Neutrophil (primary cell): ENCODE measurements around the gene GABPB2.

Source experiments
- H3K27ac ChIP-seq: fragments of 200-600 bp; sonication (generic); 2 replicates; pipeline ENCODE4 v1.5.1; 2016; ENCODE audit warnings: mild to moderate bottlenecking, moderate library complexity
- H3K27me3 ChIP-seq: fragments of 200-600 bp; sonication (generic); 2 replicates; pipeline ENCODE4 v1.6.0; 2016; ENCODE audit warnings: mild to moderate bottlenecking
- H3K36me3 ChIP-seq: fragments of 200-600 bp; sonication (generic); 2 replicates; pipeline ENCODE4 v1.5.1; 2017
- H3K4me1 ChIP-seq, 2 experiments: fragments of 200-600 bp in 1 of 2; sonication (generic) in 1 of 2; 1 replicate in 1 of 2; 2 replicates in 1 of 2; pipeline versions ENCODE4 v1.5.1 to v1.6.1; 2013 to 2016; ENCODE audit warnings: low read depth in 1 of 2, low read length in 1 of 2, mild to moderate bottlenecking in 1 of 2, moderate library complexity in 1 of 2; ENCODE audit not compliant: control insufficient read depth in 1 of 2, insufficient read depth in 1 of 2
- H3K4me3 ChIP-seq, 2 experiments: fragments of 200-600 bp in 1 of 2; sonication (generic) in 1 of 2; 1 replicate in 1 of 2; 2 replicates in 1 of 2; pipeline ENCODE4 v1.5.1; 2013 to 2016; ENCODE audit warnings: low read depth in 1 of 2, low read length in 1 of 2, mild to moderate bottlenecking in 1 of 2, moderate library complexity in 1 of 2
- H3K9me3 ChIP-seq: fragments of 200-600 bp; sonication (generic); 2 replicates; pipeline ENCODE4 v1.5.1; 2016
- CTCF ChIP-seq: fragments of 200-600 bp; sonication (generic); IDR thresholded peaks from 2 replicates; pipeline ENCODE4 v1.5.1; 2016; ENCODE audit warnings: antibody characterized with exemption

Gene GABPB2

DNA sequence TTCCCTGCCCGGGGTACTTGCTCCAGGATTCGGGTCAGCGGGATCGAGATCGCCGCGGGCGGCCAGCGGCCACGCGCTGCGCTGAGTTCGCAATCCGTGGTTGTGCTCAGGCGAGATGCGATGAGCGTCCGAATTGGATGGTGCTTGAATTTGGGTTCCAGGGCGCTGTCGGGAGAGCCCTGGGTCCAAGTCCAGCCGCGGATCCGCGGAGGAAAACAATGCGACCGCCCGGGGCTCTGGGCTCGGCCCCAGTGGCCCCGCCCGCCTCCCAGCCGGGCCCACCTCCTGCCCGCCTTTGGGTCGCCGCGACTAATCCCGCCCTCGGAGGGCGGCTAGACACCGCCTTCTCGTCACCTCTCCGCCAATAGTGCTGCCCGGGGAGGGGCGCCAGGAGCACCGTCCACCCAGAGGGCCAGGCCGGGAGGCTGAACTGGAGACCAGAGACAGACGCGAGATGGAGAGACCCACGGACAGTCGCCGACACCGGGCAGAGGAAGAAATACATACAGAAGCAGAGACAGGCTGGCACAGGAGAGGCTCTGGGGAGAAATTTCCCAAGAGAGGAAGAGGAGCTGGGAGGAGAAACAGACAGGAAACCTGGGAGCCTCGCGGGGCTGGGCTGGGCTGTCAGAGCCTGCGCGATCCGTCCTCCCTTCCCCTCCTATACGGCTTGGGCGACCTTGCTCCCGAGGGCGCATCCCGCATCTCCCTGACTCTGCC lies 76.0 kb downstream of the GABPB2 start, which contains the start of gene SEMA6C:
SEMA6C (minus strand) TSS at position 220 of the 720 bp plus-strand sequence. CDS start 4,010 bp downstream, outside the sequence.
- Histone ChIP-seq H3K27me3 (peaks cover 58% of the 10 kb centered on the region), H3K27ac (peak within 1 kb of the TSS; percentile 45), H3K9me3 (no peaks in the 10 kb centered on the region), H3K36me3 (no peaks in the 10 kb centered on the region), H3K4me3 (peak within 1 kb of the TSS; percentile 78 to 99), H3K4me1 (peaks cover 16 to 23% of the 10 kb centered on the region in 2 experiments)
- TF ChIP-seq CTCF = peak; percentile 40

DNA sequence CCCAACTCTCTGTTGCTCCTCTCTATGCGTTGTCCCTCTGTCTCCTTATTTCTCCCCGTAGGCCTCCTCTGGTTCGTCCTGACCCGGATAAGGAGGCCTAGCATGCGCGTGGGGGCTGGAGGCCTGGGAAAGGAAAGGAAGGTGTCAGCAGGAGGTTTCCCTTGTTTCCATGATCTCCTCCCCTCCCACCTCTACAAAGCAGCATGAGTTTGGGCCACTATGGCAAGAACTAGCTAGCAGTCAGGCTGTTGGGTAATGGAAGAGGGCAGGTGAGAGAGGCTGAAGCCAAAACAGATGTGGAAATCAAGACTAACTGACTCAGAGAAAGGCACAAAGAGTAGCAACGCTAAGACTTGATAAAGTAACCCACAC lies 76.6 kb downstream of the GABPB2 start:
- Histone ChIP-seq H3K27ac (peak overlapping the region; percentile 45), H3K9me3 (no peaks in the 10 kb centered on the region), H3K4me3 (peak overlapping the region; percentile 78 to 99), H3K27me3 (peaks cover 58% of the 10 kb centered on the region), H3K4me1 (peaks cover 16 to 23% of the 10 kb centered on the region in 2 experiments), H3K36me3 (no peaks in the 10 kb centered on the region)
- TF ChIP-seq CTCF = no peak

- Histone ChIP-seq H3K27me3 (peaks cover 55% of the 10 kb centered on the region), H3K27ac (no peak overlapping the region), H3K9me3 (no peaks in the 10 kb centered on the region), H3K4me3 (peak overlapping the region in 1 of 2 experiments; percentile 78), H3K36me3 (no peaks in the 10 kb centered on the region), H3K4me1 (peaks cover 16 to 23% of the 10 kb centered on the region in 2 experiments)
- no peak for TF ChIP-seq CTCF
Observed at GRCh38 chr1:151147665-151148064, 77.1 kb downstream of the GABPB2 start.

GRCh38 chr1:151156515-151156819 lies 85.9 kb downstream of the GABPB2 start, which contains the start of gene TNFAIP8L2:
Gene TNFAIP8L2 (plus strand): TSS chr1:151156649. CDS start chr1:151158698, 2,049 bp downstream.
- Histone ChIP-seq H3K4me1 (peaks cover 45 to 57% of the 10 kb centered on the region in 2 experiments), H3K27ac (peak within 1 kb of the TSS; percentile 96), H3K9me3 (no peaks in the 10 kb centered on the region), H3K36me3 (peaks cover 27% of the 10 kb centered on the region), H3K27me3 (no peaks in the 10 kb centered on the region), H3K4me3 (peak within 1 kb of the TSS; percentile 71 to 97)
- no peak for TF ChIP-seq CTCF

- Histone ChIP-seq H3K4me3 (peak overlapping the region; percentile 71 to 97), H3K9me3 (no peaks in the 10 kb centered on the region), H3K36me3 (peaks cover 31% of the 10 kb centered on the region), H3K4me1 (peaks cover 48 to 63% of the 10 kb centered on the region in 2 experiments), H3K27me3 (no peaks in the 10 kb centered on the region), H3K27ac (peak overlapping the region; percentile 96)
- TF ChIP-seq CTCF = no peak
Observed at GRCh38 chr1:151157067-151157531, 86.5 kb downstream of the GABPB2 start.
